Neuron (in vitro differentiated cells): ENCODE measurements around the gene KAT5.
"Not testable (repeated sequence)": the region's sequence is repeated elsewhere in the genome, so short reads cannot be mapped to it uniquely, and the experiment has no call there.

ENCODE experiments used
- H2AFZ ChIP-seq: one replicate; pipeline ENCODE4 v1.6.1; 2013; ENCODE audit warnings: low read depth, mild to moderate bottlenecking, inconsistent platforms, low read length, moderate library complexity
- H3K27me3 ChIP-seq: one replicate; pipeline ENCODE4 v1.6.1; 2013; ENCODE audit warnings: low read length; ENCODE audit not compliant: insufficient read depth
- H3K36me3 ChIP-seq: one replicate; pipeline ENCODE4 v1.6.1; 2013; ENCODE audit warnings: low read length; ENCODE audit not compliant: insufficient read depth
- H3K4me1 ChIP-seq: one replicate; pipeline ENCODE4 v1.6.1; 2013; ENCODE audit warnings: low read length; ENCODE audit not compliant: insufficient read depth
- H3K4me3 ChIP-seq: 2 replicates; pipeline ENCODE4 v1.5.1; 2013; ENCODE audit warnings: mild to moderate bottlenecking, low read length, moderate library complexity
- H3K9me3 ChIP-seq: one replicate; pipeline ENCODE4 v1.6.1; 2013; ENCODE audit warnings: low read length

The KAT5 gene

GRCh38 chr11:65696802-65697552 lies 15.1 kb upstream of the KAT5 start:
- Histone ChIP-seq H3K4me1 (peaks cover 4% of the 10 kb centered on the region), H3K36me3 (no peaks in the 10 kb centered on the region), H2AFZ (no peak overlapping the region), H3K27me3 (peaks cover 4% of the 10 kb centered on the region), H3K4me3 (no peak overlapping the region), H3K9me3 (peaks cover 6% of the 10 kb centered on the region)

- Histone ChIP-seq H3K4me1 (peaks cover 4% of the 10 kb centered on the region), H2AFZ (no peak overlapping the region), H3K9me3 (peaks cover 6% of the 10 kb centered on the region), H3K27me3 (peaks cover 4% of the 10 kb centered on the region), H3K4me3 (no peak overlapping the region), H3K36me3 (no peaks in the 10 kb centered on the region)
These were observed 13.8 kb upstream of the KAT5 start for GRCh38 chr11:65698205-65698604.

GRCh38 chr11:65699306-65699705 lies 12.7 kb upstream of the KAT5 start:
- Histone ChIP-seq H2AFZ (no peak overlapping the region), H3K4me3 (no peak overlapping the region), H3K4me1 (no peaks in the 10 kb centered on the region), H3K27me3 (no peaks in the 10 kb centered on the region), H3K36me3 (no peaks in the 10 kb centered on the region), H3K9me3 (peaks cover 6% of the 10 kb centered on the region)

- Histone ChIP-seq H3K4me1 (no peaks in the 10 kb centered on the region), H2AFZ (no peak overlapping the region)
These were observed 11.7 kb upstream of the KAT5 start for GRCh38 chr11:65700399-65700798.

GRCh38 chr11:65701686-65702085 lies 10.4 kb upstream of the KAT5 start:
- H3K36me3 ChIP-seq: no peaks in the 10 kb centered on the region
- H3K4me3 ChIP-seq: no peak overlapping the region
- H3K27me3 ChIP-seq: no peaks in the 10 kb centered on the region
- H3K4me1 ChIP-seq: peaks cover 2% of the 10 kb centered on the region
- peaks cover 6% of the 10 kb centered on the region for H3K9me3 ChIP-seq
- H2AFZ ChIP-seq: no peak overlapping the region

More at GRCh38 chr11:65700399-65700798, 11.7 kb upstream of the KAT5 start:
- peaks cover 6% of the 10 kb centered on the region for H3K9me3 ChIP-seq
- H3K36me3 ChIP-seq: no peaks in the 10 kb centered on the region
- H3K27me3 ChIP-seq: no peaks in the 10 kb centered on the region
- no peak overlapping the region for H3K4me3 ChIP-seq

- H3K27me3 ChIP-seq: no peaks in the 10 kb centered on the region
- H2AFZ ChIP-seq: no peak overlapping the region
- no peaks in the 10 kb centered on the region for H3K36me3 ChIP-seq
- no peak overlapping the region for H3K4me3 ChIP-seq
- peaks cover 2% of the 10 kb centered on the region for H3K4me1 ChIP-seq
- peaks cover 6% of the 10 kb centered on the region for H3K9me3 ChIP-seq
These were observed 8.2 kb upstream of the KAT5 start for GRCh38 chr11:65703846-65704245.

GRCh38 chr11:65706303-65706763 lies 5.7 kb upstream of the KAT5 start:
- H3K4me3 ChIP-seq, H3K27me3 ChIP-seq, H3K4me1 ChIP-seq, H3K36me3 ChIP-seq, H3K9me3 ChIP-seq: not testable (repeated sequence)
- H2AFZ ChIP-seq: peak overlapping the region; percentile 47

GRCh38 chr11:65707002-65707401 lies 5.0 kb upstream of the KAT5 start:
- not testable (repeated sequence) for H3K4me1 ChIP-seq, H3K4me3 ChIP-seq, H3K36me3 ChIP-seq, H3K27me3 ChIP-seq, H2AFZ ChIP-seq, H3K9me3 ChIP-seq

GRCh38 chr11:65708451-65708850 lies 3.6 kb upstream of the KAT5 start:
- Histone ChIP-seq H3K27me3 (no peaks in the 10 kb centered on the region), H3K4me3 (no peak overlapping the region), H3K9me3 (no peaks in the 10 kb centered on the region), H3K36me3 (peaks cover 8% of the 10 kb centered on the region), H3K4me1 (peaks cover 7% of the 10 kb centered on the region), H2AFZ (no peak overlapping the region)

- Histone ChIP-seq H3K4me3 (no peak overlapping the region), H3K27me3 (no peaks in the 10 kb centered on the region), H3K36me3 (peaks cover 20% of the 10 kb centered on the region), H3K9me3 (no peaks in the 10 kb centered on the region), H2AFZ (no peak overlapping the region), H3K4me1 (peaks cover 7% of the 10 kb centered on the region)
These were observed 2.4 kb upstream of the KAT5 start for GRCh38 chr11:65709661-65710060.

- H3K4me1 ChIP-seq: peaks cover 7% of the 10 kb centered on the region
- peaks cover 26% of the 10 kb centered on the region for H3K36me3 ChIP-seq
- H2AFZ ChIP-seq: no peak overlapping the region
- no peaks in the 10 kb centered on the region for H3K9me3 ChIP-seq
- no peak overlapping the region for H3K4me3 ChIP-seq
- H3K27me3 ChIP-seq: no peaks in the 10 kb centered on the region
These were observed 1.6 kb upstream of the KAT5 start for GRCh38 chr11:65710421-65710820.

GRCh38 chr11:65712633-65713076 lies 603 bp downstream of the KAT5 start:
- Histone ChIP-seq H3K9me3 (no peaks in the 10 kb centered on the region), H3K4me3 (peak overlapping the region; percentile 64), H3K27me3 (no peaks in the 10 kb centered on the region), H3K36me3 (peaks cover 45% of the 10 kb centered on the region), H3K4me1 (peaks cover 5% of the 10 kb centered on the region), H2AFZ (no peak overlapping the region)

GRCh38 chr11:65713212-65713969 lies 1.3 kb downstream of the KAT5 start:
- Histone ChIP-seq H3K36me3 (peaks cover 53% of the 10 kb centered on the region), H3K4me3 (peak overlapping the region; percentile 64)

More at GRCh38 chr11:65713212-65713969, 1.3 kb downstream of the KAT5 start:
- H2AFZ ChIP-seq: no peak overlapping the region
- peaks cover 10% of the 10 kb centered on the region for H3K4me1 ChIP-seq
- H3K9me3 ChIP-seq: no peaks in the 10 kb centered on the region
- H3K27me3 ChIP-seq: no peaks in the 10 kb centered on the region
